ENCODE measurements around the gene TAOK2. TPM values are rescaled to one million over a fixed set of nuclear protein-coding genes. Genes with fewer than 3 reads are reported as not detected.
"Not testable (repeated sequence)": the region's sequence is repeated elsewhere in the genome, so short reads cannot be mapped to it uniquely, and the experiment has no call there.

TAOK2 gene
- total RNA-seq, 3 donors from 2014 or later: 46.6 to 53.4 (median 50.5) TPM

DNA sequence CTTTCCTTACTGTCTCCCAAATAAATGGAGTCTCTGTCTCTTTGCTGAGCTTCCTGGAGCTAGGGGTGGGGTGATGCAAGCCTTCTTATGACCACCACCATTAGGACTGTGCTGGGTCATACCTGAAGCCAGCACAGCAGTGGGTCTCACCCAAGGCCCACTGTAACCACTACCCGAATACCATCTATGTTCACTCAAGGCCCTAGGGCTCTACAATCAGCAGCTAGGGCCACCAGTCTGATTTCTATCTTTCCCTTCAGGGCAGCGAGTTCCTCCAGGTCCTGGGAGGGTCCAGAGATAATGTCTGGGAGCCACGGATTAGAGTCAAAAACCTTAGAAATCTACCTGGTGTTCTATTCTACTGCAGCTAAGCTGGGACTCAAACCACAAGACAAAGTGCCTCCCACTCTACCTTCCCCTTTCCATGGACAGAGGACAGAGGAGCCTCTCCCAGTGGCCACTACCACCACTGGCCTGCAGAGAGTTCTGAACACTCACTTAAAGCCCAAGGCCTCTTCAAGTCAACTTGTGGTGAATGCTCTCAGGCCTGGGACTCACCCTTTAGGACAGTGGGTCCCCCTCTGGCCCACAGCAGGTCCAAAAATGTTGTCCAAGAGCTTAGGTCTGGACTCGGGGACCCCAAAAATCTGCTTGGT is 22.7 kb upstream of the TAOK2 start:
- no peaks in the 10 kb centered on the region for H3K36me3 ChIP-seq (ENCODE audit: low read depth)
- TF ChIP-seq, protein P1, sequence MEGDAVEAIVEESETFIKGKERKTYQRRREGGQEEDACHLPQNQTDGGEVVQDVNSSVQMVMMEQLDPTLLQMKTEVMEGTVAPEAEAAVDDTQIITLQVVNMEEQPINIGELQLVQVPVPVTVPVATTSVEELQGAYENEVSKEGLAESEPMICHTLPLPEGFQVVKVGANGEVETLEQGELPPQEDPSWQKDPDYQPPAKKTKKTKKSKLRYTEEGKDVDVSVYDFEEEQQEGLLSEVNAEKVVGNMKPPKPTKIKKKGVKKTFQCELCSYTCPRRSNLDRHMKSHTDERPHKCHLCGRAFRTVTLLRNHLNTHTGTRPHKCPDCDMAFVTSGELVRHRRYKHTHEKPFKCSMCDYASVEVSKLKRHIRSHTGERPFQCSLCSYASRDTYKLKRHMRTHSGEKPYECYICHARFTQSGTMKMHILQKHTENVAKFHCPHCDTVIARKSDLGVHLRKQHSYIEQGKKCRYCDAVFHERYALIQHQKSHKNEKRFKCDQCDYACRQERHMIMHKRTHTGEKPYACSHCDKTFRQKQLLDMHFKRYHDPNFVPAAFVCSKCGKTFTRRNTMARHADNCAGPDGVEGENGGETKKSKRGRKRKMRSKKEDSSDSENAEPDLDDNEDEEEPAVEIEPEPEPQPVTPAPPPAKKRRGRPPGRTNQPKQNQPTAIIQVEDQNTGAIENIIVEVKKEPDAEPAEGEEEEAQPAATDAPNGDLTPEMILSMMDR (IDR thresholded peaks at IDR 0.05): no peak
- H3K4me3 ChIP-seq: no peak overlapping the region
- no peaks in the 10 kb centered on the region for H3K4me1 ChIP-seq (ENCODE audit: low read depth)
- intact Hi-C loops (cut with DNase I, micrococcal nuclease): no loop called here
- no peak for ATAC-seq
- no peaks in the 10 kb centered on the region for H3K9me3 ChIP-seq
- no peak for DNase-seq

DNA sequence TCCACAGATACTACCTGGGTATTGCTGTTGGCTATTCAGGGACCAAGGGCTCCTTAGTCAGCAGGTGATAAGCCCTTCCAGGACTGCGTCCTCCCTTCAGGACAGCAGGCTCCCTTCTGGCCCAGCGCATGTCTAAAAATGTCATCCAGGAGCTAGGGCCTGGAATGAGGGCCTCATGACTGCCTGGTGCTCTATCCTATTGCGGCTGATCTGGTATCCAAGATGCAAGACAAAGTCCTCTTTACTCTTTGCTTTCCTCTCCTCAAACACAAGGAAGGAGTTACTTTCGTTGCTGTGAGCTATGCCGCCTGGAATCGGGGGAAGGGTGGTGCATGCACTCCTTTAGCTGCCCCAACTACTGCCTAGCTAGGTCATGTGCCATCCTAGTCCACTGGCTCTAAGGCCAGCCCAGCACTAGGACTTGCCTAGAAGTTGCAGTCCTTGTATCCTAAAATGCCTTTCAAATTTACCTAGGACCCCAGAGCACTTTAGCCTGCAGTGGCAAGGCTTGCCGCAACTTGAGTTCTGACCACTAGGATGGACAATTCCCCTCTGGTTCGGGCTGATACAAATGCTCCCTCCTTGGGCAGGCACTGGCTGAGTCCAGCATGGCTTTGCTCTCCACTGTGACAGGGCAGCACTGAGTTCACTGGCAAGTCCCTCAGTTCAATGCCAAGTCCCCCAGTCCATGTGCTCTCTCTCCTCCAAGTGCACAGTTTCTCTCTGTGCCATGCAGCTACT is 21.9 kb upstream of the TAOK2 start:
- no peak for ATAC-seq
- no peak for DNase-seq
- H3K9me3 ChIP-seq: no peaks in the 10 kb centered on the region

DNA sequence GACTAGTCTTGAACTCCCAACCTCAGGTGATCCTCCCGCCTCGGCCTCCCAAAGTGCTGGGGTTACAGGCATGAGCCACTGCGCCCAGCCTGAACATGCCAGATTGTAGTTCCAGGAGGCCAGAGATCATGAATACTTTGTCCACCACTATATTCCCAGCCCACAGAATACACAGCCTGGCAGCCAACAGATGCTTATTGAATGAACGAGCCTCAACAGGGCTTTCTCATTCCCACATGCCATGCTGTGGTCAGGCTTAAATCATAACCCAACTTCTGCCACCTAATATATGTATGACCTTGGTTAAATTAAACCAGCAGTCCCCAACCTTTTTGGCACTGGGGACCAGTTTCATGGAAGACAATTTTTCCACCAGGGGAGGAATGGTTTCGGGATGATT is 14.9 kb upstream of the TAOK2 start:
- H3K9me3 ChIP-seq: no peaks in the 10 kb centered on the region
- TF ChIP-seq, protein P1 (IDR thresholded peaks at IDR 0.05): no peak
- DNase-seq (no peak), ATAC-seq (no peak)
- H3K36me3 ChIP-seq (ENCODE audit: low read depth): no peaks in the 10 kb centered on the region
- intact Hi-C loops (cut with DNase I, micrococcal nuclease): no loop called here
- no peak overlapping the region for H3K4me3 ChIP-seq
- H3K4me1 ChIP-seq (ENCODE audit: low read depth): peaks cover 8% of the 10 kb centered on the region

More for the DNA sequence above, 21.9 kb upstream of the TAOK2 start:
- no peaks in the 10 kb centered on the region for H3K4me1 ChIP-seq (ENCODE audit: low read depth)
- TF ChIP-seq, protein P1 (IDR thresholded peaks at IDR 0.05): no peak
- no peaks in the 10 kb centered on the region for H3K36me3 ChIP-seq (ENCODE audit: low read depth)
- intact Hi-C loops (cut with DNase I, micrococcal nuclease): no loop called here
- no peak overlapping the region for H3K4me3 ChIP-seq

DNA sequence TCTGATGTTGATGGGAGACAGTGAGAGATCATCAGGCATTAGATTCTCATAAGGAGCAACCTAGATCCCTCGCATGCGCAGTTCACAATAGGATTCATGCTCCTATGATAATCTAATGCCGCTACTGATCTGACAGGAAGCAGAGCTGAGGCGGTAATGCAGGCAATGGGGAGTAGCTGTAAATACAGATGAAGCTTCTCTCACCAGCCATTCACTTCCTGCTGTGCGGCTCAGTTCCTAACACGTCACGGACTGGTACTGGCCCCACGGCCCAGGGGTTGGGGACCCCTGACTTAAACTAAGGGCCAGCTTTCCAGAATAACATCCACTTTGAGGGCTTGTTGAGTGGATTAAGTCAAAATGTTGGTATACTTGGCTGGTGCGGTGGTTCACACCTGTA is 14.4 kb upstream of the TAOK2 start:
- Histone ChIP-seq H3K4me3 (no peak overlapping the region), H3K9me3 (no peaks in the 10 kb centered on the region), H3K36me3 (ENCODE audit: low read depth) (no peaks in the 10 kb centered on the region), H3K4me1 (ENCODE audit: low read depth) (peaks cover 10% of the 10 kb centered on the region)
- ATAC-seq: no peak
- intact Hi-C loops (cut with DNase I, micrococcal nuclease): no loop called here
- no peak for DNase-seq
- TF ChIP-seq, protein P1 (IDR thresholded peaks at IDR 0.05): no peak

DNA sequence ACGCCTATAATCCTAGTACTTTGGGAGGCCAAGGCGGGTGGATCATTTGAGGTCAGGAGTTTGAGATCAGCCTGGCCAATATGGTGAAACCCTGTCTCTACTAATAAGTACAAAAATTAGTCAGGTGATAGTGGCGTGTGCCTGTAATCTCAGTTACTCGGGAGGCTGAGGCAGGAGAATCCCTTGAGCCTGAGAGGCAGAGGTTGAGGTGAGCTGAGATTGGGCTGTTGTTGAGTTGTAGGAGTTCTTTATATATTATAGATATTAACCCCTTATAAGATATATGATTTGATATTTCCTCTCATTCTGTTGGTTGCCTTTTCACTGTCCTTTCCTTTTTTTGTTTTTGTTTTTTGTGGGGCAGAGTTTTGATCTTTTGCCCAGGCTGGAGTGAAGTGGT is 13.8 kb upstream of the TAOK2 start:
- intact Hi-C loops (cut with DNase I, micrococcal nuclease); DNase-seq; H3K9me3 ChIP-seq; H3K4me3 ChIP-seq; H3K36me3 ChIP-seq (ENCODE audit: low read depth); ATAC-seq: not testable (repeated sequence)
- H3K4me1 ChIP-seq (ENCODE audit: low read depth): peaks cover 10% of the 10 kb centered on the region

DNA sequence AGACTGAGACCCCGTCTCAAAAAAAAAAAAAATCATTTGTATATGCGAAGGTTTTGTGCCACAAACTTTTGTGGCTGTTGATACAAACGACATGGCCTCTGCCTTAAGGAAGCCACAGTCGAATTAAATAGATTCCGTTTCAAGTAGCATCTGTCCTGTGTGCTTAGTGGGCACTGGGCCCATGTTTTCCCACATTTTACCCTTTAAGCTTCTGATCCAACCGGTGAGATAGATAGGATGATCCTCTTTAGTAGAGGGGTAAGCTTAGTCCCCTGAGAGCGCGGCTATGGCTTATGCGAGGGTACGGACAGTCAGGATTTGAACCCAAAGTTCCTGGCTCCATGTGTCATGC is 12.6 kb upstream of the TAOK2 start:
- H3K4me1 ChIP-seq (ENCODE audit: low read depth): peaks cover 10% of the 10 kb centered on the region
- DNase-seq: no peak
- intact Hi-C loops (cut with DNase I, micrococcal nuclease): no loop called here
- no peak overlapping the region for H3K4me3 ChIP-seq
- H3K36me3 ChIP-seq (ENCODE audit: low read depth): no peaks in the 10 kb centered on the region
- TF ChIP-seq, protein P1 (IDR thresholded peaks at IDR 0.05): no peak
- H3K9me3 ChIP-seq: no peaks in the 10 kb centered on the region
- no peak for ATAC-seq
